K562 (cell line): Measurements from ENCODE around the gene PPIF. TPM values are rescaled to one million over a fixed set of nuclear protein-coding genes. Genes with fewer than 3 reads are reported as not detected.

Source experiments
- ATAC-seq: fragments of 200-7000 bp; cut with Tn5 transposase; 3 replicates; pipeline ENCODE4 v1.9.1; 2020; ENCODE audit warnings: moderate library complexity
- BruUV-seq: library from RNA; stranded (reverse); fragments of 400-500 nt; replicated peaks from 2 replicates; lab custom pipeline; 2021; lab: Mats Ljungman, UMichigan
- CTCF ChIA-PET: fragments of 300-600 bp; formaldehyde crosslinking; extraction: SDS; loops from one replicate; lab custom pipeline; 2021; ENCODE audit warnings: low intra/inter-chr PET ratio; lab: Yijun Ruan, JAX
- POLR2A ChIA-PET: fragments of 300-600, 350-650 bp; sonication (Branson Sonifier 250); formaldehyde crosslinking; extraction: SDS; loops from one replicate; lab custom pipeline; 2021; ENCODE audit warnings: antibody characterized with exemption, inconsistent platforms; lab: Yijun Ruan, JAX
- DNase-seq, 4 experiments: peaks; one replicate each; pipeline versions ENCODE4 v3.0.0 to v3.0.0-alpha.2; 2011 to 2018; ENCODE audit warnings: low spot score in 3 of 4, mixed read lengths in 3 of 4; ENCODE audit errors: extremely low read depth in 1 of 4
- FAIRE-seq: peaks from 2 replicates; lab custom pipeline; 2011; peaks lifted over from hg19 to GRCh38; lab: Jason Lieb, UNC
- H2AFZ ChIP-seq: 2 replicates; pipeline ENCODE4 v1.6.0; 2011; ENCODE audit warnings: low read depth, low read length, control low read depth, inconsistent platforms
- H3K27ac ChIP-seq: fragments of 200-600 bp; 3 replicates; pipeline ENCODE4 v1.8.0; 2011; ENCODE audit warnings: low read depth, mild to moderate bottlenecking, control low read depth, inconsistent platforms, low read length, moderate library complexity, mixed read lengths; ENCODE audit errors: extremely low read depth
- H3K27me3 ChIP-seq, 2 experiments: fragments of 300-600 bp in 1 of 2; 2 replicates in 1 of 2; 3 replicates in 1 of 2; pipeline versions ENCODE4 v1.6.0 to v1.8.0; 2011; ENCODE audit warnings: inconsistent platforms in 2 of 2, low read length in 2 of 2, mild to moderate bottlenecking in 1 of 2, mixed read lengths in 1 of 2, moderate library complexity in 1 of 2; ENCODE audit not compliant: control insufficient read depth in 2 of 2, insufficient read depth in 2 of 2
- H3K36me3 ChIP-seq: fragments of 300-600 bp; 3 replicates; pipeline ENCODE4 v1.8.0; 2011; ENCODE audit warnings: mild to moderate bottlenecking, low read length, inconsistent platforms; ENCODE audit not compliant: control insufficient read depth, insufficient read depth
- H3K4me1 ChIP-seq, 2 experiments: fragments of 200-600 bp in 1 of 2; replicated peaks in 1 of 2; 2 replicates in 1 of 2; 3 replicates in 1 of 2; pipeline versions ENCODE4 v1.5.1 to v1.8.0; 2011; ENCODE audit warnings: inconsistent platforms in 2 of 2, low read length in 2 of 2, mild to moderate bottlenecking in 1 of 2, mixed read lengths in 1 of 2, moderate library complexity in 1 of 2; ENCODE audit not compliant: control insufficient read depth in 2 of 2, insufficient read depth in 2 of 2
- H3K4me2 ChIP-seq: 2 replicates; pipeline ENCODE4 v1.6.1; 2011; ENCODE audit warnings: low read length, control low read depth, inconsistent platforms, mixed read lengths; ENCODE audit not compliant: insufficient read depth
- H3K4me3 ChIP-seq: fragments of 200-600 bp; sonication (generic), shearing (Covaris generic); 2 replicates; pipeline ENCODE4 v1.5.1; 2016; ENCODE audit warnings: control low read depth, inconsistent platforms
- H3K79me2 ChIP-seq: fragments of 200-600 bp; 3 replicates; pipeline ENCODE4 v1.8.0; 2011; ENCODE audit warnings: low read length, inconsistent platforms; ENCODE audit not compliant: control insufficient read depth, insufficient read depth
- H3K9ac ChIP-seq, 2 experiments: 2 replicates each; pipeline versions ENCODE4 v1.6.0 to v1.6.1; 2011; ENCODE audit warnings: low read depth in 2 of 2, low read length in 2 of 2, control low read depth in 1 of 2, inconsistent platforms in 1 of 2, mild to moderate bottlenecking in 1 of 2, mixed read lengths in 1 of 2; ENCODE audit not compliant: insufficient read depth in 1 of 2
- H3K9me1 ChIP-seq: one replicate; pipeline ENCODE4 v1.6.0; 2011; ENCODE audit warnings: inconsistent platforms, mild to moderate bottlenecking, low read length, moderate library complexity; ENCODE audit not compliant: control insufficient read depth, insufficient read depth
- H3K9me3 ChIP-seq: replicated peaks from 2 replicates; pipeline ENCODE4 v1.5.1; 2011; ENCODE audit warnings: low read depth, low read length, inconsistent platforms; ENCODE audit not compliant: control insufficient read depth, insufficient read depth
- H4K20me1 ChIP-seq: replicated peaks from 2 replicates; pipeline ENCODE4 v1.6.1; 2011; ENCODE audit warnings: low read length, inconsistent platforms, mixed read lengths; ENCODE audit not compliant: control insufficient read depth, insufficient read depth
- CUX1 ChIP-seq: fragments of 200-800 bp; sonication (Bioruptor generic); IDR thresholded peaks from 2 replicates; pipeline ENCODE4 v1.6.1; 2016; ENCODE audit warnings: missing genetic modification characterization, missing compliant biosample characterization
- HDAC3 ChIP-seq: fragments of 450-650 bp; IDR thresholded peaks from 2 replicates; pipeline ENCODE4 v1.6.1; 2018; ENCODE audit warnings: borderline replicate concordance, mild to moderate bottlenecking, moderate library complexity; ENCODE audit not compliant: partially characterized antibody
- HMG20A ChIP-seq: fragments of 450-650 bp; formaldehyde crosslinking; conservative IDR thresholded peaks from 2 replicates; pipeline ENCODE4 v1.4.0; 2020; ENCODE audit warnings: mild to moderate bottlenecking, mixed read lengths
- IRF2 ChIP-seq: sonication (generic); formaldehyde crosslinking; IDR thresholded peaks from 2 replicates; pipeline ENCODE4 v1.8.1; 2022; ENCODE audit warnings: mild to moderate bottlenecking, missing genetic modification reagents
- MYBL2 ChIP-seq, 2 experiments: fragments of 450-650 bp in 1 of 2; sonication (generic) in 1 of 2; formaldehyde crosslinking in 1 of 2; IDR thresholded peaks; 2 replicates each; pipeline versions ENCODE4 v1.6.1 to v1.8.1; 2017 to 2022; ENCODE audit warnings: borderline replicate concordance in 1 of 2, inconsistent platforms in 1 of 2, low read depth in 1 of 2, mild to moderate bottlenecking in 1 of 2, missing genetic modification reagents in 1 of 2, moderate library complexity in 1 of 2
- PYGO2 ChIP-seq: fragments of 450-650 bp; IDR thresholded peaks from 2 replicates; pipeline ENCODE4 v1.6.1; 2016; ENCODE audit warnings: mild to moderate bottlenecking, missing genetic modification characterization, moderate library complexity, missing compliant biosample characterization
- U2AF1 ChIP-seq: fragments of 200-400 bp; formaldehyde crosslinking; optimal IDR thresholded peaks from 2 replicates; pipeline ENCODE3; 2017; ENCODE audit warnings: mild to moderate bottlenecking, low read depth, low read length, moderate library complexity
- ZNF785 ChIP-seq: fragments of 250-450 bp; sonication (Bioruptor Pico); IDR thresholded peaks from 2 replicates; pipeline ENCODE4 v1.4.0; 2020; ENCODE audit warnings: mild to moderate bottlenecking
- WGBS: fragments of 100-300 bp; shearing (Covaris generic); methylation state at CpG from one replicate; pipeline ENCODE4 v1.1.6; 2016; ENCODE audit warnings: low coverage, mixed read lengths; ENCODE audit not compliant: insufficient coverage; ENCODE audit errors: missing lambda C conversion rate; 5-methylcytosine and 5-hydroxymethylcytosine counted together
- in situ Hi-C: fragments of 300-500 bp; cut with MboI; formaldehyde crosslinking; loops from 4 replicates; pipeline ENCODE4 v1.15.0; 2018; ENCODE audit warnings: inconsistent platforms, mixed read lengths
- intact Hi-C: fragments of 100-400 bp; cut with micrococcal nuclease; formaldehyde crosslinking; loops from 2 replicates; pipeline ENCODE4 v1.14.2; 2022
- polyA plus RNA-seq, 8 experiments: library from polyadenylated mRNA; depleted of rRNA in 4 of 8; stranded (reverse) in 5 of 8; unstranded in 3 of 8; fragments of >200 nt; fragmentation: Nextera tagmentation in 2 of 8; fragmentation: Illumina TruSeq in 1 of 8; extraction: Ambion mirVana in 2 of 8; extraction: Trizol in 1 of 8; gene quantifications; 2 replicates each; pipeline versions ENCODE4 v1.2.1 to v1.2.3, GENCODE V29; 2011 to 2014; ENCODE audit warnings: inconsistent platforms in 1 of 8, missing spikeins in 1 of 8
- total RNA-seq, 7 experiments: library from RNA; depleted of rRNA in 6 of 7; stranded (reverse); fragments of >200 nt in 6 of 7; fragmentation: Illumina TruSeq in 2 of 7; extraction: Trizol in 2 of 7; gene quantifications; 2 replicates each; pipeline versions ENCODE4 v1.2.1 to v1.2.3, GENCODE V29; 2011 to 2021; ENCODE audit warnings: low replicate concordance in 1 of 7

Gene PPIF
- total and polyA plus RNA-seq, 9 of the 15 experiments (the other 6 are each of a cell fraction or from before 2014, with no cell fraction given) = 40.9 to 287 (median 117) TPM

DNA sequence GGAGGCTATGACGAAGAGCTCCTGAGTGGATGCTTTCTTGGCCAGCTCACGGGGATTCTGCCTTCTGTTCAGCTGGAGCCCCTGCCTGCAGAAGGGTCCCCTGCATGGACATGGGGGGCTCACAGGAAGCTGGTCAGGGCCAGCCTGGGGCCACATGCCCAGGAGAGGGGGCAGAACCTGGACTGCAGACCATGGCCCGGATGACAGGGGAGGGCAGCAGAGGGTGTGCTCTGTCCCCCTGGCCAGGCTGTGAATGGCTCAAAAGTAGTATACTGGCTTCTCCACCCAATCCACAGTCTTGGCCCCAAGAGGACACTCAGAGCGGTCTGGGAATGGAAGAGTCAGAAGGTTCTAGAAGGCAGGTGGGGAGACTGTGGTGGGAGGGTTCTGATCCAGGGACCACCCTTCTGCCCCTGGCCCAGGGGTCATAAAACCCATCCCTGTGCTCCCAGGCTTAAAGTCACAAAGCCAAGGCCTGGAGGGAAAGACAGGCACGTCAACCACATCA, 40.3 kb downstream of the PPIF start:
- no peak overlapping the region for H3K4me3 ChIP-seq
- peaks cover 42 to 67% of the 10 kb centered on the region in 2 experiments for H3K4me1 ChIP-seq
- no peaks in the 10 kb centered on the region for H3K9me3 ChIP-seq
- no peaks in the 10 kb centered on the region for H3K36me3 ChIP-seq
- no peak overlapping the region for H3K27ac ChIP-seq
- H2AFZ ChIP-seq = no peak overlapping the region
- intact Hi-C loops = no loop called here
- peak overlapping the region in 1 of 2 experiments; percentile 68; a peak in 1 of 4 replicates for H3K9ac ChIP-seq
- CTCF ChIA-PET = no interaction called here
- FAIRE-seq = no peak
- TF ChIP-seq ZNF785 (CRISPR knock-in tag) (no peak), MYBL2 (IDR thresholded peaks at IDR 0.05; ENCODE audit: low read depth) (no peak), MYBL2 (CRISPR knock-in tag; IDR thresholded peaks at IDR 0.05; ENCODE audit: borderline replicate concordance) (no peak), HMG20A (no peak), CUX1 (CRISPR knock-in tag) (no peak), HDAC3 (no peak), IRF2 (CRISPR knock-in tag) (no peak), U2AF1 (no peak), PYGO2 (no peak)
- TF ChIP-seq, all 486 proteins: peak for 0
- ATAC-seq = no peak
- H3K79me2 ChIP-seq = no peaks in the 10 kb centered on the region
- 79% methylated on average over 4 of the region's 5 CpGs for WGBS
- H3K9me1 ChIP-seq = peaks cover 10% of the 10 kb centered on the region
- BruUV-seq = no TSS peak
- peak in 1 of 4 experiments; percentile 15 for DNase-seq
- H4K20me1 ChIP-seq = no peaks in the 10 kb centered on the region
- POLR2A ChIA-PET = interaction anchor here (0.5 to 1.6 kb wide), 5 partner anchors 11 to 86 kb away, joined by 3 to 9 read pairs (median 4); no protein-coding TSS in a partner anchor
- no peaks in the 10 kb centered on the region for H3K27me3 ChIP-seq
- no peak overlapping the region for H3K4me2 ChIP-seq
- in situ Hi-C loops = no loop called here
